H1 (cell line): ENCODE measurements around the gene SNRNP40. TPM values are rescaled to one million over a fixed set of nuclear protein-coding genes. Genes with fewer than 3 reads are reported as not detected.
A peak's percentile ranks its signal among the peaks of the same experiment; 100 is the strongest.

ENCODE experiments used
- EZH2 ChIP-seq: fragments of 200-600 bp; sonication (generic); IDR thresholded peaks from 2 replicates; pipeline ENCODE4 v1.7.1; 2012; ENCODE audit warnings: low read depth, mild to moderate bottlenecking, moderate library complexity, low read length, inconsistent platforms; ENCODE audit not compliant: severe bottlenecking
- KDM1A ChIP-seq: fragments of 200-600, 300-600 bp; sonication (generic); IDR thresholded peaks from 2 replicates; pipeline ENCODE4 v1.7.1; 2016; ENCODE audit warnings: mild to moderate bottlenecking, low read length, borderline replicate concordance
- NANOG ChIP-seq: IDR thresholded peaks from 2 replicates; pipeline ENCODE4 v1.6.1; 2011; ENCODE audit warnings: low read length, low read depth, mild to moderate bottlenecking, inconsistent platforms; ENCODE audit not compliant: insufficient read depth, poor library complexity, severe bottlenecking
- PHF8 ChIP-seq: fragments of 200-600 bp; sonication (generic); conservative IDR thresholded peaks from 2 replicates; pipeline ENCODE4 v1.7.1; 2012; ENCODE audit warnings: low read depth, mild to moderate bottlenecking, inconsistent platforms, low read length, moderate library complexity
- POLR2A ChIP-seq, 2 experiments: IDR thresholded peaks; 1 replicate in 1 of 2; 2 replicates in 1 of 2; pipeline ENCODE4 v1.6.1; 2011; ENCODE audit warnings: low read depth in 2 of 2, low read length in 2 of 2, mild to moderate bottlenecking in 2 of 2; ENCODE audit errors: control extremely low read depth in 1 of 2
- POLR2AphosphoS5 ChIP-seq: IDR thresholded peaks from 2 replicates; pipeline ENCODE4 v1.6.1; 2011; ENCODE audit warnings: low read depth, low read length
- RBBP5 ChIP-seq: IDR thresholded peaks from 2 replicates; pipeline ENCODE4 v1.7.1; 2012; ENCODE audit warnings: low read depth, mild to moderate bottlenecking, inconsistent platforms, low read length, moderate library complexity, borderline replicate concordance
- TAF1 ChIP-seq: IDR thresholded peaks from 2 replicates; pipeline ENCODE4 v1.6.1; 2011; ENCODE audit warnings: mild to moderate bottlenecking, low read depth, low read length
- TAF7 ChIP-seq: optimal IDR thresholded peaks from 2 replicates; pipeline ENCODE3; 2011; ENCODE audit warnings: low read depth, mild to moderate bottlenecking, inconsistent platforms, low read length, moderate library complexity, borderline replicate concordance
- TBP ChIP-seq: IDR thresholded peaks from 2 replicates; pipeline ENCODE4 v1.6.1; 2011; ENCODE audit warnings: low read depth, low read length, improper control_type of control experiment
- YY1 ChIP-seq: IDR thresholded peaks from 2 replicates; pipeline ENCODE4 v1.6.1; 2011; ENCODE audit warnings: low read depth, mild to moderate bottlenecking, low read length
- polyA plus RNA-seq, 7 experiments: library from polyadenylated mRNA; depleted of rRNA in 3 of 7; stranded (reverse) in 5 of 7; unstranded in 2 of 7; fragments of >200 nt in 5 of 7; fragments of 200-250 nt in 2 of 7; gene quantifications; 1 replicate in 5 of 7; 2 replicates in 1 of 7; 4 replicates in 1 of 7; pipeline versions ENCODE4 v1.2.1 to v1.2.3, GENCODE V29; 2011 to 2013; ENCODE audit warnings: missing spikeins in 2 of 7, mixed read lengths in 2 of 7
- total RNA-seq: library from RNA; stranded (reverse); fragmentation: NEBNext Ultra II Directional; extraction: Animal tissue kit (Norgen Biotek cat#: 25700); gene quantifications from 2 replicates; pipeline ENCODE4 v1.2.1, GENCODE V29; 2021

Gene SNRNP40
- total and polyA plus RNA-seq, 2 of the 8 experiments (the other 6 are each of a cell fraction or from before 2014, with no cell fraction given) = 97.4 to 113 TPM

GRCh38 chr1:31239653-31240241 lies 56.8 kb downstream of the SNRNP40 start, which contains the start of gene NKAIN1 (continued):
- TF ChIP-seq KDM1A = peak; percentile 93; the same call in 1 of the 2 replicates
- peak; percentile 54; the same call in 1 of the 2 replicates for TF ChIP-seq TBP
- TF ChIP-seq RBBP5 = peak; percentile 67; the same call in 1 of the 2 replicates
- peak in 1 of 2 experiments; percentile 63; a peak in 1 of 3 replicates for TF ChIP-seq POLR2A (IDR thresholded peaks at IDR 0.05; ENCODE audit: control extremely low read depth in 1 of 2, low read depth in 2 of 2, low read length in 2 of 2)
- TF ChIP-seq POLR2AphosphoS5 = peak; percentile 54; the same call in 1 of the 2 replicates
- peak; percentile 64; the same call in 1 of the 2 replicates for TF ChIP-seq PHF8
- no peak for TF ChIP-seq EZH2
- TF ChIP-seq NANOG = no peak
- peak; percentile 80 for TF ChIP-seq TAF1
- no peak for TF ChIP-seq YY1
- TF ChIP-seq TAF7 = peak; percentile 33
